H1 (cell line): ENCODE data around the gene LEFTY1. TPM values are rescaled to one million over a fixed set of nuclear protein-coding genes. Genes with fewer than 3 reads are reported as not detected.

Source experiments
- CTCF ChIA-PET: fragments of 300-600 bp; sonication (Branson Sonifier 250); formaldehyde crosslinking; loops from one replicate; lab custom pipeline; 2021; ENCODE audit not compliant: partially characterized antibody; lab: Charles Lee
- POLR2A ChIA-PET: fragments of 300-600 bp; sonication (Branson Sonifier 250); formaldehyde crosslinking; loops from one replicate; lab custom pipeline; 2021; ENCODE audit warnings: inconsistent platforms; ENCODE audit not compliant: partially characterized antibody; lab: Charles Lee
- DNase-seq, 2 experiments: peaks; one replicate each; pipeline versions ENCODE4 v3.0.0 to v3.0.0-alpha.2; 2010 to 2022; ENCODE audit warnings: low spot score in 2 of 2, low read depth in 1 of 2, mixed read lengths in 1 of 2
- FAIRE-seq: peaks from 2 replicates; lab custom pipeline; 2011; peaks lifted over from hg19 to GRCh38; lab: Jason Lieb, UNC
- H2AFZ ChIP-seq: 2 replicates; pipeline ENCODE4 v1.8.1; 2012; ENCODE audit warnings: low read length, inconsistent platforms
- H2AK5ac ChIP-seq: 2 replicates; pipeline ENCODE4 v1.6.1; 2013; ENCODE audit warnings: low read depth, low read length
- H2BK120ac ChIP-seq: replicated peaks from 2 replicates; pipeline ENCODE3; 2013; ENCODE audit warnings: low read depth, low read length, inconsistent platforms
- H2BK12ac ChIP-seq: 2 replicates; pipeline ENCODE4 v1.6.1; 2013; ENCODE audit warnings: low read depth, low read length
- H2BK15ac ChIP-seq: 2 replicates; pipeline ENCODE4 v1.6.1; 2013; ENCODE audit warnings: low read length
- H2BK20ac ChIP-seq: 2 replicates; pipeline ENCODE4 v1.6.1; 2013; ENCODE audit warnings: low read length
- H2BK5ac ChIP-seq: 2 replicates; pipeline ENCODE4 v1.6.1; 2013; ENCODE audit warnings: low read depth, low read length
- H3K14ac ChIP-seq: 2 replicates; pipeline ENCODE4 v1.6.1; 2013; ENCODE audit warnings: inconsistent platforms; ENCODE audit not compliant: insufficient read length
- H3K18ac ChIP-seq: 2 replicates; pipeline ENCODE4 v1.6.1; 2013; ENCODE audit warnings: low read length; ENCODE audit errors: extremely low read depth
- H3K23ac ChIP-seq: 2 replicates; pipeline ENCODE4 v1.6.1; 2013; ENCODE audit warnings: inconsistent platforms; ENCODE audit not compliant: insufficient read length
- H3K23me2 ChIP-seq: 2 replicates; pipeline ENCODE4 v1.6.1; 2013; ENCODE audit warnings: low read depth, low read length
- H3K27ac ChIP-seq: 2 replicates; pipeline ENCODE4 v1.6.1; 2011; ENCODE audit warnings: low read depth, low read length, inconsistent platforms
- H3K27me3 ChIP-seq, 4 experiments: replicated peaks in 1 of 4; 1 replicate in 1 of 4; 2 replicates in 3 of 4; pipeline versions ENCODE4 v1.6.1 to v1.8.1; 2011 to 2013; ENCODE audit warnings: low read length in 3 of 4, mild to moderate bottlenecking in 3 of 4, inconsistent platforms in 2 of 4, mixed read lengths in 2 of 4, moderate library complexity in 1 of 4; ENCODE audit not compliant: control insufficient read depth in 3 of 4, insufficient read depth in 3 of 4; ENCODE audit errors: extremely low read depth in 1 of 4
- H3K36me3 ChIP-seq, 4 experiments: 2 replicates each; pipeline versions ENCODE4 v1.6.1 to v1.8.1; 2011 to 2013; ENCODE audit warnings: mild to moderate bottlenecking in 4 of 4, low read length in 3 of 4, moderate library complexity in 2 of 4, control low read depth in 1 of 4, inconsistent platforms in 1 of 4; ENCODE audit not compliant: insufficient read depth in 4 of 4, control insufficient read depth in 2 of 4
- H3K4ac ChIP-seq: replicated peaks from 2 replicates; pipeline ENCODE3; 2013; ENCODE audit warnings: low read length, low read depth, mixed read lengths, inconsistent platforms; ENCODE audit not compliant: insufficient read length
- H3K4me1 ChIP-seq, 4 experiments: replicated peaks in 1 of 4; 1 replicate in 1 of 4; 2 replicates in 3 of 4; pipeline versions ENCODE4 v1.6.1 to v1.8.1; 2011 to 2013; ENCODE audit warnings: low read length in 3 of 4, inconsistent platforms in 2 of 4, mixed read lengths in 1 of 4; ENCODE audit not compliant: insufficient read depth in 4 of 4, control insufficient read depth in 3 of 4
- H3K4me2 ChIP-seq, 2 experiments: 2 replicates each; pipeline versions ENCODE4 v1.6.1 to v1.8.1; 2011 to 2013; ENCODE audit warnings: low read depth in 2 of 2, low read length in 2 of 2, control low read depth in 1 of 2, inconsistent platforms in 1 of 2, mild to moderate bottlenecking in 1 of 2; ENCODE audit not compliant: insufficient read depth in 1 of 2
- H3K4me3 ChIP-seq, 4 experiments: fragments of 200-600, 300-600 bp in 1 of 4; sonication (generic), shearing (Covaris generic), sonication (Bioruptor Twin) in 1 of 4; 2 replicates each; pipeline versions ENCODE4 v1.5.1 to v1.8.1; 2011 to 2016; ENCODE audit warnings: low read length in 4 of 4, low read depth in 3 of 4, control low read depth in 2 of 4, inconsistent platforms in 2 of 4, mild to moderate bottlenecking in 2 of 4, mixed read lengths in 1 of 4, moderate library complexity in 1 of 4; ENCODE audit not compliant: insufficient read depth in 2 of 4; ENCODE audit errors: extremely low read depth in 1 of 4
- H3K56ac ChIP-seq: replicated peaks from 2 replicates; pipeline ENCODE3; 2013; ENCODE audit warnings: low read depth, mild to moderate bottlenecking, mixed read lengths, low read length, inconsistent platforms; ENCODE audit not compliant: insufficient read length
- H3K79me1 ChIP-seq: 2 replicates; pipeline ENCODE4 v1.6.1; 2013; ENCODE audit warnings: low read depth, low read length, control low read depth
- H3K79me2 ChIP-seq, 2 experiments: 2 replicates each; pipeline versions ENCODE4 v1.6.1 to v1.8.1; 2012 to 2013; ENCODE audit warnings: low read length in 2 of 2, mild to moderate bottlenecking in 2 of 2, inconsistent platforms in 1 of 2; ENCODE audit not compliant: insufficient read depth in 2 of 2, control insufficient read depth in 1 of 2
- H3K9ac ChIP-seq, 4 experiments: replicated peaks in 1 of 4; 1 replicate in 1 of 4; 2 replicates in 3 of 4; pipeline versions ENCODE4 v1.6.1 to v1.8.1; 2011 to 2013; ENCODE audit warnings: low read depth in 3 of 4, low read length in 3 of 4, control low read depth in 2 of 4, mild to moderate bottlenecking in 2 of 4, moderate library complexity in 2 of 4, inconsistent platforms in 1 of 4; ENCODE audit errors: extremely low read depth in 1 of 4
- H3K9me3 ChIP-seq, 2 experiments: 2 replicates each; pipeline versions ENCODE4 v1.6.1 to v1.8.1; 2012 to 2013; ENCODE audit warnings: mild to moderate bottlenecking in 2 of 2, moderate library complexity in 2 of 2, control low read depth in 1 of 2, inconsistent platforms in 1 of 2, low read depth in 1 of 2, low read length in 1 of 2, mixed read lengths in 1 of 2; ENCODE audit not compliant: insufficient read depth in 2 of 2
- H4K20me1 ChIP-seq, 2 experiments: replicated peaks in 1 of 2; 2 replicates each; pipeline versions ENCODE3 to v1.8.1; 2011 to 2013; ENCODE audit warnings: inconsistent platforms in 2 of 2, low read length in 2 of 2, mild to moderate bottlenecking in 1 of 2; ENCODE audit not compliant: insufficient read depth in 2 of 2, control insufficient read depth in 1 of 2
- H4K5ac ChIP-seq: 2 replicates; pipeline ENCODE4 v1.6.1; 2013; ENCODE audit warnings: low read length, low read depth, mixed read lengths, inconsistent platforms; ENCODE audit not compliant: insufficient read length
- H4K8ac ChIP-seq: 2 replicates; pipeline ENCODE4 v1.8.0; 2013; ENCODE audit warnings: mild to moderate bottlenecking, moderate library complexity, low read length, inconsistent platforms; ENCODE audit not compliant: insufficient read depth; ENCODE audit errors: extremely low read depth
- H4K91ac ChIP-seq: replicated peaks from 2 replicates; pipeline ENCODE3; 2013; ENCODE audit warnings: low read length, mixed read lengths, inconsistent platforms; ENCODE audit not compliant: insufficient read length
- E2F6 ChIP-seq: IDR thresholded peaks from 2 replicates; pipeline ENCODE4 v1.6.1; 2012; ENCODE audit warnings: inconsistent platforms
- FOSL1 ChIP-seq: IDR thresholded peaks from 2 replicates; pipeline ENCODE4 v1.6.1; 2011; ENCODE audit warnings: mild to moderate bottlenecking, low read depth, low read length, moderate library complexity; ENCODE audit not compliant: insufficient read depth
- GABPA ChIP-seq: IDR thresholded peaks from 2 replicates; pipeline ENCODE4 v1.6.1; 2011; ENCODE audit warnings: mild to moderate bottlenecking, low read length, moderate library complexity, borderline replicate concordance; ENCODE audit not compliant: insufficient read depth
- JUN ChIP-seq: IDR thresholded peaks from 2 replicates; pipeline ENCODE4 v1.6.1; 2011; ENCODE audit warnings: low read depth, mild to moderate bottlenecking, improper control_type of control experiment, low read length
- JUND ChIP-seq: IDR thresholded peaks from 2 replicates; pipeline ENCODE4 v1.6.1; 2011; ENCODE audit warnings: mild to moderate bottlenecking, improper control_type of control experiment, low read length
- NANOG ChIP-seq: IDR thresholded peaks from 2 replicates; pipeline ENCODE4 v1.6.1; 2011; ENCODE audit warnings: low read length, low read depth, mild to moderate bottlenecking, inconsistent platforms; ENCODE audit not compliant: insufficient read depth, poor library complexity, severe bottlenecking
- NRF1 ChIP-seq: IDR thresholded peaks from 2 replicates; pipeline ENCODE4 v1.6.1; 2011; ENCODE audit warnings: mild to moderate bottlenecking, low read depth, low read length, improper control_type of control experiment
- RBBP5 ChIP-seq: IDR thresholded peaks from 2 replicates; pipeline ENCODE4 v1.7.1; 2012; ENCODE audit warnings: low read depth, mild to moderate bottlenecking, inconsistent platforms, low read length, moderate library complexity, borderline replicate concordance
- SIRT6 ChIP-seq: IDR thresholded peaks from one replicate; pipeline ENCODE4 v1.7.1; 2012; ENCODE audit warnings: low read length, inconsistent platforms
- SP2 ChIP-seq: IDR thresholded peaks from 2 replicates; pipeline ENCODE4 v1.6.1; 2012; ENCODE audit warnings: mild to moderate bottlenecking, low read length, inconsistent platforms
- SP4 ChIP-seq: IDR thresholded peaks from 2 replicates; pipeline ENCODE4 v1.6.1; 2012; ENCODE audit warnings: low read length, inconsistent platforms
- TAF1 ChIP-seq: IDR thresholded peaks from 2 replicates; pipeline ENCODE4 v1.6.1; 2011; ENCODE audit warnings: mild to moderate bottlenecking, low read depth, low read length
- TAF7 ChIP-seq: optimal IDR thresholded peaks from 2 replicates; pipeline ENCODE3; 2011; ENCODE audit warnings: low read depth, mild to moderate bottlenecking, inconsistent platforms, low read length, moderate library complexity, borderline replicate concordance
- TBP ChIP-seq: IDR thresholded peaks from 2 replicates; pipeline ENCODE4 v1.6.1; 2011; ENCODE audit warnings: low read depth, low read length, improper control_type of control experiment
- WGBS, 2 experiments: shearing (Covaris generic) in 1 of 2; methylation state at CpG; one replicate each; pipeline versions ENCODE4 v1.1.6 to v1.1.7; 2013 to 2015; ENCODE audit warnings: low lambda C conversion rate in 2 of 2, mixed read lengths in 2 of 2, inconsistent platforms in 1 of 2, low coverage in 1 of 2, missing lambda C conversion rate in 1 of 2; ENCODE audit not compliant: insufficient replicate concordance in 2 of 2, insufficient coverage in 1 of 2, insufficient read length in 1 of 2; ENCODE audit errors: extremely low coverage in 1 of 2, missing lambda C conversion rate in 1 of 2; 5-methylcytosine and 5-hydroxymethylcytosine counted together
- polyA plus RNA-seq, 7 experiments: library from polyadenylated mRNA; depleted of rRNA in 3 of 7; stranded (reverse) in 5 of 7; unstranded in 2 of 7; fragments of >200 nt in 5 of 7; fragments of 200-250 nt in 2 of 7; gene quantifications; 1 replicate in 5 of 7; 2 replicates in 1 of 7; 4 replicates in 1 of 7; pipeline versions ENCODE4 v1.2.1 to v1.2.3, GENCODE V29; 2011 to 2013; ENCODE audit warnings: missing spikeins in 2 of 7, mixed read lengths in 2 of 7
- total RNA-seq: library from RNA; stranded (reverse); fragmentation: NEBNext Ultra II Directional; extraction: Animal tissue kit (Norgen Biotek cat#: 25700); gene quantifications from 2 replicates; pipeline ENCODE4 v1.2.1, GENCODE V29; 2021

Gene LEFTY1
- total and polyA plus RNA-seq, 2 of the 8 experiments (the other 6 are each of a cell fraction or from before 2014, with no cell fraction given) = 4.5 to 11.7 TPM

DNA sequence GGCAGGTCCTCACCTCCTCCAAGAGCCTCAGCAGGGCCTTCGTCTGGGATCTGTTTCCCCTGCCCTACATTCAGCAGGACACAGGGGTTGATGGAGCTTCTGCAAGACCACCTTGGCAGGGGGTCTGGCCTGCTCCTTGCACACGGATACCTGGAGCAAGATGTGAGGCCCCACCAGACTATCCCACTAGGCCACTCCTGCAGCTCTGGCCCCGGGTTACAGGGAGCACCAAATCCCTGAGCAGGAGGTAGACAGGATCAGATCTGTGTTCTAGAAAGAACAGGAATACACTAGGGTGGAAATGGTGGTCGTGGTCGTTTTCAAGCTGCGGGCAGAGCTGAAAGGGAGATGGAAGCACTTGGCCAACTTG is 45.5 kb downstream of the LEFTY1 start:
- Histone ChIP-seq H3K23ac (no peak overlapping the region), H4K5ac (no peak overlapping the region), H3K18ac (no peak overlapping the region), H3K36me3 (peaks cover 0 to 16% (median 6%) of the 10 kb centered on the region in 4 experiments; a peak in 3 of 8 replicates), H3K27ac (no peak overlapping the region), H3K14ac (no peak overlapping the region), H3K79me1 (0 out of 2 replicates have a peak, but pooled peaks cover 2% of the 10 kb centered on the region), H4K20me1 (peaks cover 2 to 8% of the 10 kb centered on the region in 2 experiments), H3K4me2 (no peak overlapping the region), H2AK5ac (no peak overlapping the region), H3K9me3 (no peaks in the 10 kb centered on the region), H3K27me3 (no peaks in the 10 kb centered on the region; a peak in 1 of 7 replicates), H3K4me1 (peaks cover 0 to 8% (median 4%) of the 10 kb centered on the region in 4 experiments; a peak in 4 of 7 replicates), H3K79me2 (no peaks in the 10 kb centered on the region), H3K4me3 (no peak overlapping the region), H2AFZ (no peak overlapping the region), H2BK15ac (no peak overlapping the region), H2BK5ac (no peak overlapping the region), H3K4ac (no peak overlapping the region), H3K23me2 (no peaks in the 10 kb centered on the region; the same call in 1 of the 2 replicates), H3K56ac (no peak overlapping the region), H2BK20ac (no peak overlapping the region), H3K9ac (no peak overlapping the region), H2BK12ac (no peak overlapping the region), H4K91ac (no peak overlapping the region), H4K8ac (no peak overlapping the region), H2BK120ac (no peak overlapping the region)
- ChIA-PET POLR2A (interaction anchor here (1.0 to 3.4 kb wide), 8 partner anchors 12 to 73 kb away, joined by 3 to 15 read pairs (median 4); partner anchors contain the start of gene SRP9), CTCF (interaction anchor here (0.7 to 4.0 kb wide), 8 partner anchors 15 to 368 kb away, joined by 3 to 24 read pairs (median 4); no protein-coding TSS in a partner anchor)
- DNase-seq (no peak), FAIRE-seq (no peak)
- WGBS, 2 experiments = 82% methylated on average over 6 of the region's 6 CpGs; no CpG with 5 or more reads in 1 of the 2 experiments
- TF ChIP-seq NANOG (no peak), RBBP5 (no peak), SIRT6 (no peak), GABPA (no peak), TAF1 (no peak), SP2 (no peak), TBP (no peak), FOSL1 (no peak), E2F6 (no peak), NRF1 (no peak), SP4 (no peak), TAF7 (no peak), JUND (no peak), JUN (no peak)
